OCI-LY7 (cell line): ENCODE data around the gene CPNE4. TPM values are rescaled to one million over a fixed set of nuclear protein-coding genes. Genes with fewer than 3 reads are reported as not detected.

Experiments
- BruUV-seq: library from RNA; stranded (reverse); fragments of 400-500 nt; replicated peaks from 2 replicates; lab custom pipeline; 2021; lab: Mats Ljungman, UMichigan
- CTCF ChIA-PET: fragments of 300-600 bp; sonication (Branson Sonifier 250); formaldehyde crosslinking; loops from one replicate; lab custom pipeline; 2022; ENCODE audit warnings: antibody characterized with exemption; ENCODE audit not compliant: unreplicated experiment; lab: Charles Lee
- POLR2A ChIA-PET: fragments of 300-600 bp; sonication (Branson Sonifier 250); formaldehyde crosslinking; loops from one replicate; lab custom pipeline; 2022; ENCODE audit warnings: antibody characterized with exemption; lab: Charles Lee
- DNase-seq: peaks from one replicate; pipeline ENCODE4 v3.0.0-alpha.2; 2015; ENCODE audit warnings: low spot score
- H2AFZ ChIP-seq: fragments of 200-600 bp; sonication (generic), shearing (Covaris generic); 2 replicates; pipeline ENCODE4 v1.6.1; 2014; ENCODE audit warnings: mild to moderate bottlenecking, antibody characterized with exemption, low read length, moderate library complexity
- H3K27ac ChIP-seq: fragments of 200-600 bp; sonication (generic); 2 replicates; pipeline ENCODE4 v1.5.1; 2014; ENCODE audit warnings: mixed run types, low read depth, mild to moderate bottlenecking, moderate library complexity, low read length, inconsistent platforms; ENCODE audit not compliant: poor library complexity, severe bottlenecking
- H3K36me3 ChIP-seq: fragments of 200-600 bp; sonication (generic); 2 replicates; pipeline ENCODE4 v1.6.1; 2014; ENCODE audit warnings: mild to moderate bottlenecking, antibody characterized with exemption, low read length, moderate library complexity, mixed read lengths; ENCODE audit not compliant: insufficient read depth
- H3K4me1 ChIP-seq: fragments of 200-600 bp; sonication (generic); 2 replicates; pipeline ENCODE4 v1.5.1; 2014; ENCODE audit warnings: mild to moderate bottlenecking, low read length; ENCODE audit not compliant: insufficient read depth, poor library complexity, severe bottlenecking
- H3K4me2 ChIP-seq: fragments of 200-600 bp; sonication (generic); 2 replicates; pipeline ENCODE4 v1.6.1; 2014; ENCODE audit warnings: mild to moderate bottlenecking, low read length
- H3K4me3 ChIP-seq: fragments of 200-600 bp; sonication (generic); 2 replicates; pipeline ENCODE4 v1.5.1; 2014; ENCODE audit warnings: mild to moderate bottlenecking, low read depth, low read length; ENCODE audit not compliant: poor library complexity, severe bottlenecking
- H3K79me2 ChIP-seq: fragments of 200-600 bp; sonication (generic); 2 replicates; pipeline ENCODE4 v1.6.1; 2016; ENCODE audit warnings: low read depth, mild to moderate bottlenecking, low read length, moderate library complexity, mixed read lengths; ENCODE audit not compliant: insufficient read depth
- H3K9me2 ChIP-seq: fragments of 200-600 bp; sonication (generic); 2 replicates; pipeline ENCODE4 v1.6.1; 2016; ENCODE audit warnings: mild to moderate bottlenecking, low read length, mixed read lengths; ENCODE audit not compliant: insufficient read depth
- H3K9me3 ChIP-seq: fragments of 200-600 bp; sonication (generic); 2 replicates; pipeline ENCODE4 v1.6.1; 2014; ENCODE audit warnings: mild to moderate bottlenecking, mixed run types, low read length, mixed read lengths
- H4K20me1 ChIP-seq: fragments of 200-600 bp; sonication (generic); 2 replicates; pipeline ENCODE4 v1.6.1; 2014; ENCODE audit warnings: mild to moderate bottlenecking, antibody characterized with exemption, low read length, moderate library complexity, mixed read lengths; ENCODE audit not compliant: insufficient read depth
- EZH2phosphoT487 ChIP-seq: fragments of 200-600 bp; sonication (generic); IDR thresholded peaks from 2 replicates; pipeline ENCODE4 v1.6.1; 2018; ENCODE audit warnings: low read depth, borderline replicate concordance, mild to moderate bottlenecking, mixed run types, antibody characterized with exemption, low read length, moderate library complexity, mixed read lengths
- intact Hi-C: fragments of 100-400 bp; cut with micrococcal nuclease; formaldehyde crosslinking; loops from one replicate; pipeline ENCODE4 v1.10.0; 2022; ENCODE audit not compliant: unreplicated experiment
- total RNA-seq, 2 experiments: library from RNA; depleted of rRNA in 1 of 2; stranded (reverse); fragments of >200 nt in 1 of 2; shearing (Covaris generic) in 1 of 2; gene quantifications; 2 replicates each; pipeline ENCODE4 v1.2.3, GENCODE V29; 2014 to 2022
- TF ChIP-seq, protein P1 (sequence below): fragments of 200-600 bp; sonication (generic); conservative IDR thresholded peaks from 2 replicates; pipeline ENCODE4 v1.5.1; 2014; ENCODE audit warnings: mild to moderate bottlenecking, antibody characterized with exemption, low read length, moderate library complexity, mixed read lengths

Gene CPNE4
- total RNA-seq, 2 experiments from 2014 or later: not detected

- no peak overlapping the region for H3K27ac ChIP-seq
- TF ChIP-seq, protein P1, sequence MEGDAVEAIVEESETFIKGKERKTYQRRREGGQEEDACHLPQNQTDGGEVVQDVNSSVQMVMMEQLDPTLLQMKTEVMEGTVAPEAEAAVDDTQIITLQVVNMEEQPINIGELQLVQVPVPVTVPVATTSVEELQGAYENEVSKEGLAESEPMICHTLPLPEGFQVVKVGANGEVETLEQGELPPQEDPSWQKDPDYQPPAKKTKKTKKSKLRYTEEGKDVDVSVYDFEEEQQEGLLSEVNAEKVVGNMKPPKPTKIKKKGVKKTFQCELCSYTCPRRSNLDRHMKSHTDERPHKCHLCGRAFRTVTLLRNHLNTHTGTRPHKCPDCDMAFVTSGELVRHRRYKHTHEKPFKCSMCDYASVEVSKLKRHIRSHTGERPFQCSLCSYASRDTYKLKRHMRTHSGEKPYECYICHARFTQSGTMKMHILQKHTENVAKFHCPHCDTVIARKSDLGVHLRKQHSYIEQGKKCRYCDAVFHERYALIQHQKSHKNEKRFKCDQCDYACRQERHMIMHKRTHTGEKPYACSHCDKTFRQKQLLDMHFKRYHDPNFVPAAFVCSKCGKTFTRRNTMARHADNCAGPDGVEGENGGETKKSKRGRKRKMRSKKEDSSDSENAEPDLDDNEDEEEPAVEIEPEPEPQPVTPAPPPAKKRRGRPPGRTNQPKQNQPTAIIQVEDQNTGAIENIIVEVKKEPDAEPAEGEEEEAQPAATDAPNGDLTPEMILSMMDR: no peak
- TF ChIP-seq EZH2phosphoT487: no peak
- no peaks in the 10 kb centered on the region for H3K9me3 ChIP-seq
- CTCF ChIA-PET: no interaction called here
- no TSS peak for BruUV-seq
- no peak overlapping the region for H3K4me2 ChIP-seq
- no peak for DNase-seq
- intact Hi-C loops: no loop called here
- no peak overlapping the region for H2AFZ ChIP-seq
- no peaks in the 10 kb centered on the region for H3K36me3 ChIP-seq
- POLR2A ChIA-PET: interaction anchor here (0.8 kb wide), 1 partner anchor 11 kb away, joined by 4 read pairs; no protein-coding TSS in a partner anchor
- H3K79me2 ChIP-seq: no peaks in the 10 kb centered on the region
- no peaks in the 10 kb centered on the region for H4K20me1 ChIP-seq
- no peaks in the 10 kb centered on the region for H3K9me2 ChIP-seq
- no peaks in the 10 kb centered on the region for H3K4me1 ChIP-seq
- no peak overlapping the region for H3K4me3 ChIP-seq
Measured at GRCh38 chr3:131812433-131812832, 222.4 kb downstream of the CPNE4 start.

DNA sequence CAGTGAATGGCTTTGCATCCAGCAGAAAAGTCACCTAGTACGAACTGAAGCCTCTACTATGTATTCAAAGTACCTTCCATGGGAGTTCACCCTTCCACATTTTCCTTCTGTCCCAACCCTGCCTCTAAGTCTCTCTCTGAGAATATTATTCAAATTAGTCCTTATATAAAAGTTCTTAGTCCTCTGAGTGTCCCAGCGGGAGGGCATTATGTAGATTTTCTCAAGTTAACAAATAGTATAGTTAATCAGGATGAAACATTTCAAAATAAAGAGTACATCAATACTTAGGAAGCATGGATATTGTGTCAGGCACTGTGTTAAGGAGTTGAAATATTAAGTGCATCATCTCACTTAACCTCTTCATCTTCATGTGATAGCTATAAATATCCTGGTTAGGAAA lies 223.3 kb downstream of the CPNE4 start:
- Histone ChIP-seq H3K9me2 (no peaks in the 10 kb centered on the region), H2AFZ (no peak overlapping the region), H3K36me3 (no peaks in the 10 kb centered on the region), H3K4me1 (no peaks in the 10 kb centered on the region), H3K79me2 (no peaks in the 10 kb centered on the region), H3K27ac (no peak overlapping the region), H3K4me3 (no peak overlapping the region), H3K4me2 (no peak overlapping the region), H4K20me1 (no peaks in the 10 kb centered on the region), H3K9me3 (no peaks in the 10 kb centered on the region)
- ChIA-PET POLR2A (interaction anchor here (0.8 kb wide), 1 partner anchor 12 kb away, joined by 4 read pairs; no protein-coding TSS in a partner anchor), CTCF (no interaction called here)
- DNase-seq: no peak
- TF ChIP-seq, protein P1: no peak
- TF ChIP-seq EZH2phosphoT487: no peak
- BruUV-seq: no TSS peak
- intact Hi-C loops: no loop called here

- Histone ChIP-seq H3K27ac (no peak overlapping the region), H3K4me1 (no peaks in the 10 kb centered on the region), H3K4me3 (no peak overlapping the region), H2AFZ (no peak overlapping the region), H3K9me2 (no peaks in the 10 kb centered on the region), H3K9me3 (no peaks in the 10 kb centered on the region), H3K79me2 (no peaks in the 10 kb centered on the region), H4K20me1 (no peaks in the 10 kb centered on the region), H3K36me3 (no peaks in the 10 kb centered on the region), H3K4me2 (no peak overlapping the region)
- CTCF ChIA-PET: no interaction called here
- no peak for DNase-seq
- no TSS peak for BruUV-seq
- TF ChIP-seq EZH2phosphoT487: no peak
- TF ChIP-seq, protein P1: no peak
- intact Hi-C loops: no loop called here
- POLR2A ChIA-PET: no interaction called here
Measured at GRCh38 chr3:131807822-131808221, 227.0 kb downstream of the CPNE4 start.
